K562 (cell line): Measurements from ENCODE around the gene SPATA21. TPM values are rescaled to one million over a fixed set of nuclear protein-coding genes. Genes with fewer than 3 reads are reported as not detected.

Source experiments
- ETV6 ChIP-seq, 3 experiments: fragments of 150-350 bp in 1 of 3; sonication (generic) in 1 of 3; formaldehyde crosslinking in 1 of 3; IDR thresholded peaks; 2 replicates each; pipeline versions ENCODE4 v1.6.1 to v1.8.0; 2014 to 2022; ENCODE audit warnings: borderline replicate concordance in 2 of 3, low read depth in 2 of 3, antibody characterized with exemption in 1 of 3, low read length in 1 of 3, mild to moderate bottlenecking in 1 of 3, missing genetic modification reagents in 1 of 3
- GABPB2 ChIP-seq: fragments of 250-450 bp; sonication (Bioruptor Pico); conservative IDR thresholded peaks from 2 replicates; pipeline ENCODE4 v1.5.1; 2021; ENCODE audit warnings: mild to moderate bottlenecking
- KDM2B ChIP-seq: fragments of 250-450 bp; sonication (Bioruptor Pico); IDR thresholded peaks from 2 replicates; pipeline ENCODE4 v1.8.0; 2021; ENCODE audit warnings: mild to moderate bottlenecking, moderate library complexity
- KLF6 ChIP-seq: fragments of 250-450 bp; sonication (Bioruptor Pico); IDR thresholded peaks from 2 replicates; pipeline ENCODE4 v1.4.0; 2020; ENCODE audit warnings: mild to moderate bottlenecking, moderate library complexity, borderline replicate concordance
- NFIX ChIP-seq: fragments of 250-450 bp; sonication (Bioruptor Pico); IDR thresholded peaks from 2 replicates; pipeline ENCODE4 v1.4.0; 2020; ENCODE audit warnings: low read depth, mild to moderate bottlenecking, moderate library complexity
- OTX1 ChIP-seq: fragments of 450-650 bp; formaldehyde crosslinking; IDR thresholded peaks from 2 replicates; pipeline ENCODE4 v1.4.0; 2022; ENCODE audit warnings: mild to moderate bottlenecking
- POLR2B ChIP-seq: fragments of 450-650 bp; IDR thresholded peaks from 2 replicates; pipeline ENCODE4 v1.6.1; 2018; ENCODE audit warnings: low read depth; ENCODE audit not compliant: partially characterized antibody
- SMARCE1 ChIP-seq: fragments of 450-650 bp; IDR thresholded peaks from 2 replicates; pipeline ENCODE4 v1.7.1; 2016; ENCODE audit warnings: mild to moderate bottlenecking
- TAF15 ChIP-seq: fragments of 200-400 bp; formaldehyde crosslinking; IDR thresholded peaks from 2 replicates; pipeline ENCODE4 v1.6.1; 2017; ENCODE audit warnings: mild to moderate bottlenecking, low read depth, low read length, moderate library complexity
- TEAD1 ChIP-seq, 2 experiments: fragments of 450-650 bp in 1 of 2; sonication (generic) in 1 of 2; formaldehyde crosslinking; IDR thresholded peaks; 2 replicates each; pipeline versions ENCODE4 v1.4.0 to v1.8.0; 2020 to 2022; ENCODE audit warnings: mild to moderate bottlenecking in 2 of 2, missing genetic modification reagents in 1 of 2
- ZFX ChIP-seq: sonication (generic); formaldehyde crosslinking; IDR thresholded peaks from 2 replicates; pipeline ENCODE4 v1.8.0; 2022; ENCODE audit warnings: mild to moderate bottlenecking, missing genetic modification reagents, moderate library complexity
- ZNF354B ChIP-seq: fragments of 250-450 bp; sonication (Bioruptor Pico); IDR thresholded peaks from 2 replicates; pipeline ENCODE4 v1.4.0; 2020
- ZNF507 ChIP-seq: conservative IDR thresholded peaks from 2 replicates; pipeline ENCODE4 v1.6.1; 2017; ENCODE audit warnings: missing genetic modification characterization, missing compliant biosample characterization
- polyA plus RNA-seq, 8 experiments: library from polyadenylated mRNA; depleted of rRNA in 4 of 8; stranded (reverse) in 5 of 8; unstranded in 3 of 8; fragments of >200 nt; fragmentation: Nextera tagmentation in 2 of 8; fragmentation: Illumina TruSeq in 1 of 8; extraction: Ambion mirVana in 2 of 8; extraction: Trizol in 1 of 8; gene quantifications; 2 replicates each; pipeline versions ENCODE4 v1.2.1 to v1.2.3, GENCODE V29; 2011 to 2014; ENCODE audit warnings: inconsistent platforms in 1 of 8, missing spikeins in 1 of 8
- total RNA-seq, 7 experiments: library from RNA; depleted of rRNA in 6 of 7; stranded (reverse); fragments of >200 nt in 6 of 7; fragmentation: Illumina TruSeq in 2 of 7; extraction: Trizol in 2 of 7; gene quantifications; 2 replicates each; pipeline versions ENCODE4 v1.2.1 to v1.2.3, GENCODE V29; 2011 to 2021; ENCODE audit warnings: low replicate concordance in 1 of 7
- TF ChIP-seq, protein P1 (sequence below), 2 experiments: IDR thresholded peaks; 2 replicates each; pipeline ENCODE4 v1.6.1; 2012; ENCODE audit warnings: improper control_type of control experiment in 2 of 2, low read depth in 2 of 2, low read length in 2 of 2, borderline replicate concordance in 1 of 2
- TF ChIP-seq, protein P2 (sequence below): IDR thresholded peaks from 2 replicates; pipeline ENCODE4 v1.6.1; 2012; ENCODE audit warnings: low read depth, low read length, improper control_type of control experiment, borderline replicate concordance
- TF ChIP-seq, protein P3 (sequence below): sonication (generic); formaldehyde crosslinking; IDR thresholded peaks from 2 replicates; pipeline ENCODE4 v1.8.0; 2023; ENCODE audit warnings: missing genetic modification reagents, mild to moderate bottlenecking, borderline replicate concordance

Gene SPATA21
- total and polyA plus RNA-seq, 9 of the 15 experiments (the other 6 are each of a cell fraction or from before 2014, with no cell fraction given), result 0.10 to 0.36 (median 0.13) TPM; not detected in 3

DNA sequence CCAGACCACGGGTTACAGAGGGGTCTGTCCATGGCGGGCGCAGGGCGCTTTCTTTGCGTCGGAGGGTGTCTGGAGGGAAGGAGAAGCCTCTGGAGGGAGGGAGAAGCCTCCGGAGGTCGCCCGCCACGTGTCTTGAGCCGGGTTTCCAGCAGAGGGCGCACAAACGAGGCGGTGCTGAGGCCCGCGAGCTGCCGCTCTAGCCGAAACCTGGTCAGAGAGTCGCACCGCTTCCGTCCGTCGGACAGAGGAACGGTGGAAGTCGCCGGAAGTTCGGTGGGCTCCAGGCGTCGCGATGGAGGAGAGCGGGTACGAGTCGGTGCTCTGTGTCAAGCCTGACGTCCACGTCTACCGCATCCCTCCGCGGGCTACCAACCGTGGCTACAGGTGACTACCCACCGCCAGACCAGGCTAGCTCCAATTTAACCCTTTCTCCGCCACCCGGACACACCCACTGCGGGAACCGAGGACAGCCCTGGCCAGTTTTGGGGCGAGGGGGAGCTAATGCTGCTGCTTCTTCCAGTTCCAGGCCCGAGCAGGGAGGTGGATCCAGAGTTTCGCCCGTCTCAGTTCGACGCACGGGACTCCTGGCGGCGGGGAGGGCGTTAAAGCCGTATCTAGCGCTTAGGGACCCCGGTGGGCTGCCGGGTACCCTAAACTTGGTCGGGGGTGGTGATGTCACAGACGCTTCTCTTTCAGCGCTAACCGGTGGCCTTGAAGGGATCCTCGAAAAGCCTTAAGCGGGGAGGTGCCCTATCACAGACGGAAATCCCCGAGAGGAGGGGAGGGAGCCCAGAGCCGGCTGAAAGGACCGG is 3.5 kb upstream of the SPATA21 start, which contains the start of gene NECAP2 (continued):
- TF ChIP-seq, protein P1, sequence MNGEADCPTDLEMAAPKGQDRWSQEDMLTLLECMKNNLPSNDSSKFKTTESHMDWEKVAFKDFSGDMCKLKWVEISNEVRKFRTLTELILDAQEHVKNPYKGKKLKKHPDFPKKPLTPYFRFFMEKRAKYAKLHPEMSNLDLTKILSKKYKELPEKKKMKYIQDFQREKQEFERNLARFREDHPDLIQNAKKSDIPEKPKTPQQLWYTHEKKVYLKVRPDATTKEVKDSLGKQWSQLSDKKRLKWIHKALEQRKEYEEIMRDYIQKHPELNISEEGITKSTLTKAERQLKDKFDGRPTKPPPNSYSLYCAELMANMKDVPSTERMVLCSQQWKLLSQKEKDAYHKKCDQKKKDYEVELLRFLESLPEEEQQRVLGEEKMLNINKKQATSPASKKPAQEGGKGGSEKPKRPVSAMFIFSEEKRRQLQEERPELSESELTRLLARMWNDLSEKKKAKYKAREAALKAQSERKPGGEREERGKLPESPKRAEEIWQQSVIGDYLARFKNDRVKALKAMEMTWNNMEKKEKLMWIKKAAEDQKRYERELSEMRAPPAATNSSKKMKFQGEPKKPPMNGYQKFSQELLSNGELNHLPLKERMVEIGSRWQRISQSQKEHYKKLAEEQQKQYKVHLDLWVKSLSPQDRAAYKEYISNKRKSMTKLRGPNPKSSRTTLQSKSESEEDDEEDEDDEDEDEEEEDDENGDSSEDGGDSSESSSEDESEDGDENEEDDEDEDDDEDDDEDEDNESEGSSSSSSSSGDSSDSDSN (IDR thresholded peaks at IDR 0.05; ENCODE audit: borderline replicate concordance in 1 of 2, low read depth in 2 of 2, low read length in 2 of 2), result peak in 1 of 2 experiments; percentile 51; a peak in 1 of 4 replicates
- TF ChIP-seq ZNF354B (CRISPR knock-in tag), result no peak
- TF ChIP-seq ZNF507, result no peak
- peak; percentile 75 to 86; a peak in 3 of 4 replicates for TF ChIP-seq TEAD1 (CRISPR knock-in tag; IDR thresholded peaks at IDR 0.05)
- 0 out of 2 replicates have a peak, but pooled peaks have one; percentile 6 for TF ChIP-seq OTX1 (CRISPR knock-in tag)
- TF ChIP-seq KLF6 (CRISPR knock-in tag), result no peak
- TF ChIP-seq TAF15, result no peak
- peak; percentile 94 for TF ChIP-seq POLR2B
- TF ChIP-seq, protein P2, sequence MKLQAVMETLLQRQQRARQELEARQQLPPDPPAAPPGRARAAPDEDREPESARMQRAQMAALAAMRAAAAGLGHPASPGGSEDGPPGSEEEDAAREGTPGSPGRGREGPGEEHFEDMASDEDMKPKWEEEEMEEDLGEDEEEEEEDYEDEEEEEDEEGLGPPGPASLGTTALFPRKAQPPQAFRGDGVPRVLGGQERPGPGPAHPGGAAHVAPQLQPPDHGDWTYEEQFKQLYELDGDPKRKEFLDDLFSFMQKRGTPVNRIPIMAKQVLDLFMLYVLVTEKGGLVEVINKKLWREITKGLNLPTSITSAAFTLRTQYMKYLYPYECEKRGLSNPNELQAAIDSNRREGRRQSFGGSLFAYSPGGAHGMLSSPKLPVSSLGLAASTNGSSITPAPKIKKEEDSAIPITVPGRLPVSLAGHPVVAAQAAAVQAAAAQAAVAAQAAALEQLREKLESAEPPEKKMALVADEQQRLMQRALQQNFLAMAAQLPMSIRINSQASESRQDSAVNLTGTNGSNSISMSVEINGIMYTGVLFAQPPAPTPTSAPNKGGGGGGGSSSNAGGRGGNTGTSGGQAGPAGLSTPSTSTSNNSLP, result peak; percentile 68; the same call in 1 of the 2 replicates
- TF ChIP-seq, protein P3, sequence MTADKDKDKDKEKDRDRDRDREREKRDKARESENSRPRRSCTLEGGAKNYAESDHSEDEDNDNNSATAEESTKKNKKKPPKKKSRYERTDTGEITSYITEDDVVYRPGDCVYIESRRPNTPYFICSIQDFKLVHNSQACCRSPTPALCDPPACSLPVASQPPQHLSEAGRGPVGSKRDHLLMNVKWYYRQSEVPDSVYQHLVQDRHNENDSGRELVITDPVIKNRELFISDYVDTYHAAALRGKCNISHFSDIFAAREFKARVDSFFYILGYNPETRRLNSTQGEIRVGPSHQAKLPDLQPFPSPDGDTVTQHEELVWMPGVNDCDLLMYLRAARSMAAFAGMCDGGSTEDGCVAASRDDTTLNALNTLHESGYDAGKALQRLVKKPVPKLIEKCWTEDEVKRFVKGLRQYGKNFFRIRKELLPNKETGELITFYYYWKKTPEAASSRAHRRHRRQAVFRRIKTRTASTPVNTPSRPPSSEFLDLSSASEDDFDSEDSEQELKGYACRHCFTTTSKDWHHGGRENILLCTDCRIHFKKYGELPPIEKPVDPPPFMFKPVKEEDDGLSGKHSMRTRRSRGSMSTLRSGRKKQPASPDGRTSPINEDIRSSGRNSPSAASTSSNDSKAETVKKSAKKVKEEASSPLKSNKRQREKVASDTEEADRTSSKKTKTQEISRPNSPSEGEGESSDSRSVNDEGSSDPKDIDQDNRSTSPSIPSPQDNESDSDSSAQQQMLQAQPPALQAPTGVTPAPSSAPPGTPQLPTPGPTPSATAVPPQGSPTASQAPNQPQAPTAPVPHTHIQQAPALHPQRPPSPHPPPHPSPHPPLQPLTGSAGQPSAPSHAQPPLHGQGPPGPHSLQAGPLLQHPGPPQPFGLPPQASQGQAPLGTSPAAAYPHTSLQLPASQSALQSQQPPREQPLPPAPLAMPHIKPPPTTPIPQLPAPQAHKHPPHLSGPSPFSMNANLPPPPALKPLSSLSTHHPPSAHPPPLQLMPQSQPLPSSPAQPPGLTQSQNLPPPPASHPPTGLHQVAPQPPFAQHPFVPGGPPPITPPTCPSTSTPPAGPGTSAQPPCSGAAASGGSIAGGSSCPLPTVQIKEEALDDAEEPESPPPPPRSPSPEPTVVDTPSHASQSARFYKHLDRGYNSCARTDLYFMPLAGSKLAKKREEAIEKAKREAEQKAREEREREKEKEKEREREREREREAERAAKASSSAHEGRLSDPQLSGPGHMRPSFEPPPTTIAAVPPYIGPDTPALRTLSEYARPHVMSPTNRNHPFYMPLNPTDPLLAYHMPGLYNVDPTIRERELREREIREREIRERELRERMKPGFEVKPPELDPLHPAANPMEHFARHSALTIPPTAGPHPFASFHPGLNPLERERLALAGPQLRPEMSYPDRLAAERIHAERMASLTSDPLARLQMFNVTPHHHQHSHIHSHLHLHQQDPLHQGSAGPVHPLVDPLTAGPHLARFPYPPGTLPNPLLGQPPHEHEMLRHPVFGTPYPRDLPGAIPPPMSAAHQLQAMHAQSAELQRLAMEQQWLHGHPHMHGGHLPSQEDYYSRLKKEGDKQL (CRISPR knock-in tag), result no peak
- 0 out of 2 replicates have a peak, but pooled peaks have one; percentile 38 for TF ChIP-seq GABPB2 (CRISPR knock-in tag)
- no peak for TF ChIP-seq NFIX (CRISPR knock-in tag)
- TF ChIP-seq SMARCE1, result peak; percentile 65; the same call in 1 of the 2 replicates
- TF ChIP-seq KDM2B, result peak; percentile 72; the same call in 1 of the 2 replicates
- TF ChIP-seq ZFX (CRISPR knock-in tag), result peak; percentile 65
- TF ChIP-seq ETV6 (IDR thresholded peaks at IDR 0.05; ENCODE audit: borderline replicate concordance in 1 of 2, low read depth in 2 of 2, low read length in 1 of 2), result peak; percentile 42 to 81; a peak in 1 of 4 replicates
- no peak for TF ChIP-seq ETV6 (CRISPR knock-in tag; IDR thresholded peaks at IDR 0.05; ENCODE audit: borderline replicate concordance)
